ENCODE measurements around the gene BICC1.

BICC1 gene

GRCh38 chr10:58780476-58780875, 267.8 kb downstream of the BICC1 start:
- in situ Hi-C loops (cut with HindIII; ENCODE audit: low sequenced_read_pairs): loop anchor here (25.0 kb wide), 2 partner anchors 407 to 832 kb away; partner anchors contain the start of gene PHYHIPL
- no peak overlapping the region for H3K4me3 ChIP-seq (ENCODE audit: low read depth, low read length)
- peak; percentile 35 for DNase-seq (ENCODE audit: low read depth)
- TF ChIP-seq CTCF (IDR thresholded peaks at IDR 0.05; ENCODE audit: low read depth, low read length, missing control alignments): no peak

DNA sequence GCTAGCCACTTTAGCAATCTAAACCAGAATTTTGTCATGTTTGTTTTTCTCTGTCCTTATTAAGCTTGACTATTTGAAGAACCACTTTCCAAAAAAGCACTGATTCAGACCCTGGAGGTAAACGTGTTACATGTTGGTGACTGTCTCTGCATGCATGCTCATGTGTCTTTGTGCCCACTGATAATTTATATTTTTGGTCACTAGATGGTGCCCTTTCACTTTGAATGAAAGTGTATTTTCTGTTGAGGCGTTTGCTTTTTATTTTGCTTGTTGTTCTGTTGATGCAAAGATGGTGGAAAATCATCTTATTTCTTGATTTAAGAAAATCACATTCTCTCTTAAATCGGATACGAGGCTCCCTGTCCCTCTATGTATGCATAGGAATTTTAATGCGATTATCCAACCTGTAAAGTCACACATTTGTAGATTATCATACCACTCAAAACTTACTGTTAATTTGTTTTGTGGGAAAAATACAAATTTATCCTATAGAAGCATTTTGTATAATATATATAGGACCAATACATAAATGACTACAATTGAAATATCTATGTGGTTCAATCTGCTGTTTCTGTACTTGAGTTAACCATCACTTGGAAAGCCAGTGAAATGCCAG, 269.3 kb downstream of the BICC1 start:
- in situ Hi-C loops (cut with HindIII; ENCODE audit: low sequenced_read_pairs): loop anchor here (25.0 kb wide), 2 partner anchors 405 to 830 kb away; partner anchors contain the start of gene PHYHIPL
- TF ChIP-seq CTCF (IDR thresholded peaks at IDR 0.05; ENCODE audit: low read depth, low read length, missing control alignments): peak; percentile 54
- peak; percentile 27 for DNase-seq (ENCODE audit: low read depth)

GRCh38 chr10:58782876-58783851, 270.5 kb downstream of the BICC1 start:
- in situ Hi-C loops (cut with HindIII; ENCODE audit: low sequenced_read_pairs): loop anchor here (25.0 kb wide), 2 partner anchors 404 to 829 kb away; partner anchors contain the start of gene PHYHIPL
- TF ChIP-seq CTCF (IDR thresholded peaks at IDR 0.05; ENCODE audit: low read depth, low read length, missing control alignments): no peak
- DNase-seq (ENCODE audit: low read depth): peak; percentile 38
- no peak overlapping the region for H3K4me3 ChIP-seq (ENCODE audit: low read depth, low read length)

More for the DNA sequence above, 269.3 kb downstream of the BICC1 start:
- no peak overlapping the region for H3K4me3 ChIP-seq (ENCODE audit: low read depth, low read length)

DNA sequence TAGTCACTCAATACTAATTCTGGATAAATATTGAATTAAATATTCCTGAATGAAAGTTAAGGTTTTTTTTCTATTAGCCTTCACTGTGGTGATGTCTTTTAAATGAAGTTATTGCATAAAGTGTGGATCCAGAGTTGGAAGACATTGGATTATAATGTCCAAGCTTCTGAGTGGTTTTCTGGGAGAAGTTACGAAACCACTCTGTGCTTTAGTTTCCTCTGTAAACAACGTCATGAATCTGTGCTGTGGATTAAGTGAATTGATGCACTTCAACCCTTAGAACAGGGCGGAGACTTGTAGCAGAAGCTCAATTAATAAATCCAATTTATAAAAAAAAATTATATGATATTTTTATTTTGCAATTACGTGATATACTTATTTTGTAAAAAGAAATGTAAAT, 271.7 kb downstream of the BICC1 start:
- in situ Hi-C loops (cut with HindIII; ENCODE audit: low sequenced_read_pairs): loop anchor here (25.0 kb wide), 2 partner anchors 403 to 828 kb away; partner anchors contain the start of gene PHYHIPL
- no peak for DNase-seq (ENCODE audit: low read depth)
- no peak for TF ChIP-seq CTCF (IDR thresholded peaks at IDR 0.05; ENCODE audit: low read depth, low read length, missing control alignments)
- H3K4me3 ChIP-seq (ENCODE audit: low read depth, low read length): no peak overlapping the region

DNA sequence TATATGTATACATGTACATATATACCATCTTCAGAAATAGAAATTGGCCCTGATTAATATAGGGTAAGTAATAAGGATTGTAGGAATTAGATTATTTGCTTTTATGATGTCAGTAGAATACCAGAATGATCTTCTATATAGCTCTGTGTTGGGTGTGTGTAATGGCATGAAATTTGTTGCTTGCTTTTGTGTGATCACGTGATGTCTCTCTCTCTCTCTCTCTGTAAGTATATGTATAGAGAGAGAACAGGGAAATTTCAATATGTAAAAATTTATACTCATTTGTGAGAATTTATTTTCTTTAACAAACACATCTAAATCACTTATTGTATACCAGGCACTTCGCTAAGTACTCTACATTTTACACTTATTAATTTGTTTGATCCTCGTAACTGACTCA, 272.7 kb downstream of the BICC1 start:
- TF ChIP-seq CTCF (IDR thresholded peaks at IDR 0.05; ENCODE audit: low read depth, low read length, missing control alignments): no peak
- no peak for DNase-seq (ENCODE audit: low read depth)
- in situ Hi-C loops (cut with HindIII; ENCODE audit: low sequenced_read_pairs): loop anchor here (25.0 kb wide), 2 partner anchors 402 to 827 kb away; partner anchors contain the start of gene PHYHIPL
- no peak overlapping the region for H3K4me3 ChIP-seq (ENCODE audit: low read depth, low read length)

GRCh38 chr10:58791137-58791536, 278.5 kb downstream of the BICC1 start:
- DNase-seq (ENCODE audit: low read depth): peak; percentile 40
- H3K4me3 ChIP-seq (ENCODE audit: low read depth, low read length): no peak overlapping the region
- no peak for TF ChIP-seq CTCF (IDR thresholded peaks at IDR 0.05; ENCODE audit: low read depth, low read length, missing control alignments)
- in situ Hi-C loops (cut with HindIII; ENCODE audit: low sequenced_read_pairs): loop anchor here (25.0 kb wide), 2 partner anchors 396 to 821 kb away; partner anchors contain the start of gene PHYHIPL

All from astrocyte of the cerebellum (primary cell).